SK-N-SH (cell line): ENCODE measurements around the gene BIRC7. TPM values are rescaled to one million over a fixed set of nuclear protein-coding genes. Genes with fewer than 3 reads are reported as not detected.

Source experiments
- CTCF ChIA-PET: fragments of 300-600, 350-600 bp; formaldehyde crosslinking; extraction: SDS; loops from one replicate; lab custom pipeline; 2021; lab: Yijun Ruan, JAX
- POLR2A ChIA-PET: fragments of 350-600 bp; sonication (Branson Sonifier 250); formaldehyde crosslinking; extraction: SDS; loops from one replicate; lab custom pipeline; 2020; ENCODE audit warnings: antibody characterized with exemption, inconsistent platforms; lab: Yijun Ruan, JAX
- DNase-seq: peaks from one replicate; pipeline ENCODE4 v3.0.0; 2012
- H2AFZ ChIP-seq: fragments of 200-600 bp; sonication (generic); 2 replicates; pipeline ENCODE4 v1.8.1; 2016; ENCODE audit warnings: antibody characterized with exemption, mild to moderate bottlenecking, low read depth
- H3F3A ChIP-seq: fragments of 200-600 bp; sonication (generic); replicated peaks from 2 replicates; pipeline ENCODE3; 2016; ENCODE audit warnings: antibody characterized with exemption, mild to moderate bottlenecking; ENCODE audit not compliant: insufficient read depth
- H3K27ac ChIP-seq, 2 experiments: fragments of 200-500 bp in 1 of 2; fragments of 200-600 bp in 1 of 2; sonication (Bioruptor generic) in 1 of 2; sonication (generic), shearing (Covaris generic) in 1 of 2; 2 replicates each; pipeline versions ENCODE4 v1.5.1 to v1.6.1; 2014 to 2016; ENCODE audit warnings: low read depth in 2 of 2, inconsistent platforms in 1 of 2, low read length in 1 of 2, mild to moderate bottlenecking in 1 of 2, mixed read lengths in 1 of 2
- H3K27me3 ChIP-seq: fragments of 200-600 bp; sonication (generic), shearing (Covaris generic); 2 replicates; pipeline ENCODE4 v1.6.1; 2016; ENCODE audit warnings: mixed run types; ENCODE audit not compliant: insufficient read depth
- H3K36me3 ChIP-seq, 2 experiments: fragments of 200-500 bp in 1 of 2; fragments of 200-600 bp in 1 of 2; sonication (Bioruptor generic) in 1 of 2; sonication (generic) in 1 of 2; replicated peaks in 1 of 2; 2 replicates each; pipeline versions ENCODE3 to v1.5.1; 2014 to 2016; ENCODE audit warnings: low read length in 1 of 2, mild to moderate bottlenecking in 1 of 2; ENCODE audit not compliant: insufficient read depth in 2 of 2, control insufficient read depth in 1 of 2
- H3K4me1 ChIP-seq, 2 experiments: fragments of 200-500 bp in 1 of 2; fragments of 200-600 bp in 1 of 2; sonication (Bioruptor generic) in 1 of 2; sonication (generic), shearing (Covaris generic) in 1 of 2; 2 replicates each; pipeline versions ENCODE4 v1.5.1 to v1.6.1; 2014 to 2016; ENCODE audit warnings: low read depth in 1 of 2, low read length in 1 of 2, mixed run types in 1 of 2; ENCODE audit not compliant: insufficient read depth in 2 of 2, control insufficient read depth in 1 of 2
- H3K4me2 ChIP-seq: fragments of 200-600 bp; sonication (generic), shearing (Covaris generic); 2 replicates; pipeline ENCODE4 v1.6.1; 2017; ENCODE audit warnings: mixed run types
- H3K4me3 ChIP-seq, 2 experiments: fragments of 200-500 bp in 1 of 2; fragments of 200-600 bp in 1 of 2; sonication (Bioruptor generic) in 1 of 2; sonication (generic), shearing (Covaris generic) in 1 of 2; 2 replicates each; pipeline versions ENCODE4 v1.5.1 to v1.8.1; 2014 to 2016; ENCODE audit warnings: low read depth in 2 of 2, inconsistent platforms in 1 of 2, low read length in 1 of 2, mild to moderate bottlenecking in 1 of 2, mixed read lengths in 1 of 2, moderate library complexity in 1 of 2
- H3K79me2 ChIP-seq: fragments of 200-600 bp; sonication (generic); 2 replicates; pipeline ENCODE4 v1.8.1; 2017; ENCODE audit warnings: mild to moderate bottlenecking; ENCODE audit not compliant: insufficient read depth
- H3K9ac ChIP-seq: fragments of 200-600 bp; sonication (generic); 2 replicates; pipeline ENCODE4 v1.6.1; 2017; ENCODE audit warnings: mixed run types
- H3K9me2 ChIP-seq: fragments of 200-600 bp; sonication (generic); 2 replicates; pipeline ENCODE4 v1.6.1; 2017; ENCODE audit warnings: mixed run types
- H3K9me3 ChIP-seq: fragments of 200-600 bp; sonication (generic); 2 replicates; pipeline ENCODE4 v1.6.1; 2017; ENCODE audit warnings: mixed run types, mild to moderate bottlenecking, moderate library complexity
- H4K20me1 ChIP-seq: fragments of 200-600 bp; sonication (generic); 2 replicates; pipeline ENCODE4 v1.6.1; 2017; ENCODE audit warnings: mild to moderate bottlenecking, mixed run types; ENCODE audit not compliant: insufficient read depth
- ELF1 ChIP-seq: IDR thresholded peaks from 2 replicates; pipeline ENCODE4 v1.4.0; 2012
- EP300 ChIP-seq, 2 experiments: IDR thresholded peaks; 2 replicates each; pipeline versions ENCODE4 v1.4.0 to v1.6.1; 2012; ENCODE audit warnings: borderline replicate concordance in 1 of 2, low read depth in 1 of 2, low read length in 1 of 2
- EZH2phosphoT487 ChIP-seq: fragments of 200-600 bp; sonication (generic); IDR thresholded peaks from 2 replicates; pipeline ENCODE4 v1.6.1; 2017; ENCODE audit warnings: low read depth, mixed run types, mild to moderate bottlenecking, antibody characterized with exemption, moderate library complexity, borderline replicate concordance
- FOXJ3 ChIP-seq: sonication (generic); formaldehyde crosslinking; IDR thresholded peaks from 2 replicates; pipeline ENCODE4 v1.5.1; 2020; ENCODE audit warnings: mild to moderate bottlenecking, missing genetic modification reagents
- GABPA ChIP-seq: IDR thresholded peaks from 2 replicates; pipeline ENCODE4 v1.4.0; 2012; ENCODE audit warnings: low read depth, mild to moderate bottlenecking
- GATA2 ChIP-seq: sonication (generic); formaldehyde crosslinking; IDR thresholded peaks from 2 replicates; pipeline ENCODE4 v1.5.0; 2020; ENCODE audit warnings: mild to moderate bottlenecking, missing genetic modification reagents
- JUND ChIP-seq: IDR thresholded peaks from 2 replicates; pipeline ENCODE4 v1.4.0; 2012
- POLR2AphosphoS5 ChIP-seq: IDR thresholded peaks from 2 replicates; pipeline ENCODE4 v1.6.1; 2012; ENCODE audit warnings: low read depth, low read length
- RFX5 ChIP-seq: IDR thresholded peaks from 2 replicates; pipeline ENCODE4 v1.6.1; 2012; ENCODE audit warnings: mild to moderate bottlenecking, improper control_type of control experiment, low read length
- RXRA ChIP-seq: IDR thresholded peaks from 2 replicates; pipeline ENCODE4 v1.4.0; 2012; ENCODE audit warnings: low read depth, mild to moderate bottlenecking, borderline replicate concordance
- TCF12 ChIP-seq: IDR thresholded peaks from 2 replicates; pipeline ENCODE4 v1.4.0; 2012
- WGBS: methylation state at CpG from one replicate; pipeline ENCODE4 v1.1.6; 2017; ENCODE audit warnings: low lambda C conversion rate; 5-methylcytosine and 5-hydroxymethylcytosine counted together
- polyA plus RNA-seq, 3 experiments: library from polyadenylated mRNA; depleted of rRNA; stranded (reverse); fragments of >200 nt; gene quantifications; 2 replicates each; pipeline ENCODE4 v1.2.3, GENCODE V29; 2012
- TF ChIP-seq, protein P1 (sequence below): fragments of 200-600 bp; sonication (generic); IDR thresholded peaks from 2 replicates; pipeline ENCODE4 v1.6.1; 2017; ENCODE audit warnings: antibody characterized with exemption, mild to moderate bottlenecking, moderate library complexity
- TF ChIP-seq, protein P2 (sequence below): fragments of 150-350 bp; IDR thresholded peaks from 2 replicates; pipeline ENCODE4 v1.6.1; 2016; ENCODE audit warnings: mild to moderate bottlenecking, low read depth, low read length
- TF ChIP-seq, protein P3 (sequence below): IDR thresholded peaks from 2 replicates; pipeline ENCODE4; 2012
- TF ChIP-seq, protein P4 (sequence below): IDR thresholded peaks from 2 replicates; pipeline ENCODE4 v1.4.0; 2012; ENCODE audit warnings: low read depth, borderline replicate concordance
- TF ChIP-seq, protein P5 (sequence below): fragments of 150-350 bp; IDR thresholded peaks from 2 replicates; pipeline ENCODE4 v1.6.1; 2017; ENCODE audit warnings: antibody characterized with exemption, low read length, low read depth, borderline replicate concordance
- TF ChIP-seq, protein P6 (sequence below): IDR thresholded peaks from 2 replicates; pipeline ENCODE4 v1.6.1; 2012; ENCODE audit warnings: mild to moderate bottlenecking, low read depth, low read length, moderate library complexity

BIRC7 gene
- polyA plus RNA-seq, 1 of the 3 experiments (the other 2 are of a cell fraction), result not detected

DNA sequence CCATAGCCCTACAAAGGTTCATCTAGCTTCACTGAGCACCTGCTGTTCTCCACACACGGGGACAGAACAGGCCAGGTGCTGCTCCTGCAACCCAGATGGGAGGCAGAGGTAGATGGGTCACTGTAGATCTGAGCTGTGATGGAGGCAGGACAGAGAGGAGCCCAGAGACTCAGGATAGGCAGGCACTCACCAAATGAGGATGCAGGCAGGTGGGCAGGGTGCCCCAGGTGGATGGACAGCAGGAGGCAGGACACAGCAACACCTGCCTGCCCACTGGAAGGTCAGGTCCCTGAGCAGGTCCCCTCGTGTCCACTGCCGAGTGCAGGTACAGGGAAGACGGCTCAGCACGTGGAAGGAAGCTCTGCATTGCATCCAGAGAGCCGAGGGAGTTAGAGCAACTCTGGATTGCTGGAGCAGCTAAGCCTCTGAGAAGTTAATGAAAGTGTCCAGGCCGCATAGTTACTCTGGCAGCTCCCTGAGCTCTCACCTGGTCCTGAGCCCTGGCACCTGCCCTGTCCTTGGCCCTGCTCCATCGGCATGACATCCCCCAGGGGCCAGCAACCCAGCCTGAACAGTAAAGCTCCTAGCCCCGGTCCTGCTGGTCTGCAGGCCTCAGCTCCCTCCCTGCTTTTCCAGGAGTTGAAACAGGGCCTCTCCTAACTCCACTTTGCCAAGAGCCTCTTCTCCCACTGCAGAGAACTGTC, 14.9 kb upstream of the BIRC7 start:
- Histone ChIP-seq H4K20me1 (no peaks in the 10 kb centered on the region), H2AFZ (no peak overlapping the region), H3K4me3 (no peak overlapping the region), H3K79me2 (no peaks in the 10 kb centered on the region), H3K36me3 (no peaks in the 10 kb centered on the region), H3K9me2 (no peaks in the 10 kb centered on the region), H3K27me3 (0 out of 2 replicates have a peak, but pooled peaks cover 6% of the 10 kb centered on the region), H3K9ac (no peak overlapping the region), H3F3A (no peaks in the 10 kb centered on the region), H3K4me1 (peaks cover 0 to 31% of the 10 kb centered on the region in 2 experiments; a peak in 2 of 4 replicates), H3K4me2 (no peak overlapping the region), H3K9me3 (no peaks in the 10 kb centered on the region), H3K27ac (no peak overlapping the region)
- WGBS, result 18% methylated on average over 2 of the region's 9 CpGs
- ChIA-PET CTCF (interaction anchor here (1.2 to 2.1 kb wide), 3 partner anchors 31 to 161 kb away, joined by 4 to 7 read pairs (median 5); no protein-coding TSS in a partner anchor), POLR2A (interaction anchor here (0.7 kb wide), 1 partner anchor 184 kb away, joined by 4 read pairs; no protein-coding TSS in a partner anchor)
- TF ChIP-seq GABPA (no peak), POLR2AphosphoS5 (no peak), EZH2phosphoT487 (no peak), TCF12 (no peak), EP300 (IDR thresholded peaks at IDR 0.05; ENCODE audit: borderline replicate concordance in 1 of 2, low read depth in 1 of 2, low read length in 1 of 2) (no peak), RFX5 (no peak), FOXJ3 (no peak), ELF1 (no peak), GATA2 (no peak), RXRA (no peak), JUND (no peak)
- TF ChIP-seq, protein P1, sequence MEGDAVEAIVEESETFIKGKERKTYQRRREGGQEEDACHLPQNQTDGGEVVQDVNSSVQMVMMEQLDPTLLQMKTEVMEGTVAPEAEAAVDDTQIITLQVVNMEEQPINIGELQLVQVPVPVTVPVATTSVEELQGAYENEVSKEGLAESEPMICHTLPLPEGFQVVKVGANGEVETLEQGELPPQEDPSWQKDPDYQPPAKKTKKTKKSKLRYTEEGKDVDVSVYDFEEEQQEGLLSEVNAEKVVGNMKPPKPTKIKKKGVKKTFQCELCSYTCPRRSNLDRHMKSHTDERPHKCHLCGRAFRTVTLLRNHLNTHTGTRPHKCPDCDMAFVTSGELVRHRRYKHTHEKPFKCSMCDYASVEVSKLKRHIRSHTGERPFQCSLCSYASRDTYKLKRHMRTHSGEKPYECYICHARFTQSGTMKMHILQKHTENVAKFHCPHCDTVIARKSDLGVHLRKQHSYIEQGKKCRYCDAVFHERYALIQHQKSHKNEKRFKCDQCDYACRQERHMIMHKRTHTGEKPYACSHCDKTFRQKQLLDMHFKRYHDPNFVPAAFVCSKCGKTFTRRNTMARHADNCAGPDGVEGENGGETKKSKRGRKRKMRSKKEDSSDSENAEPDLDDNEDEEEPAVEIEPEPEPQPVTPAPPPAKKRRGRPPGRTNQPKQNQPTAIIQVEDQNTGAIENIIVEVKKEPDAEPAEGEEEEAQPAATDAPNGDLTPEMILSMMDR, result no peak
- TF ChIP-seq, protein P2, sequence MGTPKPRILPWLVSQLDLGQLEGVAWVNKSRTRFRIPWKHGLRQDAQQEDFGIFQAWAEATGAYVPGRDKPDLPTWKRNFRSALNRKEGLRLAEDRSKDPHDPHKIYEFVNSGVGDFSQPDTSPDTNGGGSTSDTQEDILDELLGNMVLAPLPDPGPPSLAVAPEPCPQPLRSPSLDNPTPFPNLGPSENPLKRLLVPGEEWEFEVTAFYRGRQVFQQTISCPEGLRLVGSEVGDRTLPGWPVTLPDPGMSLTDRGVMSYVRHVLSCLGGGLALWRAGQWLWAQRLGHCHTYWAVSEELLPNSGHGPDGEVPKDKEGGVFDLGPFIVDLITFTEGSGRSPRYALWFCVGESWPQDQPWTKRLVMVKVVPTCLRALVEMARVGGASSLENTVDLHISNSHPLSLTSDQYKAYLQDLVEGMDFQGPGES, result no peak
- TF ChIP-seq, protein P3, sequence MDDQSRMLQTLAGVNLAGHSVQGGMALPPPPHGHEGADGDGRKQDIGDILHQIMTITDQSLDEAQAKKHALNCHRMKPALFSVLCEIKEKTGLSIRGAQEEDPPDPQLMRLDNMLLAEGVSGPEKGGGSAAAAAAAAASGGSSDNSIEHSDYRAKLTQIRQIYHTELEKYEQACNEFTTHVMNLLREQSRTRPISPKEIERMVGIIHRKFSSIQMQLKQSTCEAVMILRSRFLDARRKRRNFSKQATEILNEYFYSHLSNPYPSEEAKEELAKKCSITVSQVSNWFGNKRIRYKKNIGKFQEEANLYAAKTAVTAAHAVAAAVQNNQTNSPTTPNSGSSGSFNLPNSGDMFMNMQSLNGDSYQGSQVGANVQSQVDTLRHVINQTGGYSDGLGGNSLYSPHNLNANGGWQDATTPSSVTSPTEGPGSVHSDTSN, result no peak
- TF ChIP-seq, protein P4, sequence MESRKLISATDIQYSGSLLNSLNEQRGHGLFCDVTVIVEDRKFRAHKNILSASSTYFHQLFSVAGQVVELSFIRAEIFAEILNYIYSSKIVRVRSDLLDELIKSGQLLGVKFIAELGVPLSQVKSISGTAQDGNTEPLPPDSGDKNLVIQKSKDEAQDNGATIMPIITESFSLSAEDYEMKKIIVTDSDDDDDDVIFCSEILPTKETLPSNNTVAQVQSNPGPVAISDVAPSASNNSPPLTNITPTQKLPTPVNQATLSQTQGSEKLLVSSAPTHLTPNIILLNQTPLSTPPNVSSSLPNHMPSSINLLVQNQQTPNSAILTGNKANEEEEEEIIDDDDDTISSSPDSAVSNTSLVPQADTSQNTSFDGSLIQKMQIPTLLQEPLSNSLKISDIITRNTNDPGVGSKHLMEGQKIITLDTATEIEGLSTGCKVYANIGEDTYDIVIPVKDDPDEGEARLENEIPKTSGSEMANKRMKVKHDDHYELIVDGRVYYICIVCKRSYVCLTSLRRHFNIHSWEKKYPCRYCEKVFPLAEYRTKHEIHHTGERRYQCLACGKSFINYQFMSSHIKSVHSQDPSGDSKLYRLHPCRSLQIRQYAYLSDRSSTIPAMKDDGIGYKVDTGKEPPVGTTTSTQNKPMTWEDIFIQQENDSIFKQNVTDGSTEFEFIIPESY, result no peak
- TF ChIP-seq, protein P5, sequence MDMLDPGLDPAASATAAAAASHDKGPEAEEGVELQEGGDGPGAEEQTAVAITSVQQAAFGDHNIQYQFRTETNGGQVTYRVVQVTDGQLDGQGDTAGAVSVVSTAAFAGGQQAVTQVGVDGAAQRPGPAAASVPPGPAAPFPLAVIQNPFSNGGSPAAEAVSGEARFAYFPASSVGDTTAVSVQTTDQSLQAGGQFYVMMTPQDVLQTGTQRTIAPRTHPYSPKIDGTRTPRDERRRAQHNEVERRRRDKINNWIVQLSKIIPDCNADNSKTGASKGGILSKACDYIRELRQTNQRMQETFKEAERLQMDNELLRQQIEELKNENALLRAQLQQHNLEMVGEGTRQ, result no peak
- TF ChIP-seq, protein P6, sequence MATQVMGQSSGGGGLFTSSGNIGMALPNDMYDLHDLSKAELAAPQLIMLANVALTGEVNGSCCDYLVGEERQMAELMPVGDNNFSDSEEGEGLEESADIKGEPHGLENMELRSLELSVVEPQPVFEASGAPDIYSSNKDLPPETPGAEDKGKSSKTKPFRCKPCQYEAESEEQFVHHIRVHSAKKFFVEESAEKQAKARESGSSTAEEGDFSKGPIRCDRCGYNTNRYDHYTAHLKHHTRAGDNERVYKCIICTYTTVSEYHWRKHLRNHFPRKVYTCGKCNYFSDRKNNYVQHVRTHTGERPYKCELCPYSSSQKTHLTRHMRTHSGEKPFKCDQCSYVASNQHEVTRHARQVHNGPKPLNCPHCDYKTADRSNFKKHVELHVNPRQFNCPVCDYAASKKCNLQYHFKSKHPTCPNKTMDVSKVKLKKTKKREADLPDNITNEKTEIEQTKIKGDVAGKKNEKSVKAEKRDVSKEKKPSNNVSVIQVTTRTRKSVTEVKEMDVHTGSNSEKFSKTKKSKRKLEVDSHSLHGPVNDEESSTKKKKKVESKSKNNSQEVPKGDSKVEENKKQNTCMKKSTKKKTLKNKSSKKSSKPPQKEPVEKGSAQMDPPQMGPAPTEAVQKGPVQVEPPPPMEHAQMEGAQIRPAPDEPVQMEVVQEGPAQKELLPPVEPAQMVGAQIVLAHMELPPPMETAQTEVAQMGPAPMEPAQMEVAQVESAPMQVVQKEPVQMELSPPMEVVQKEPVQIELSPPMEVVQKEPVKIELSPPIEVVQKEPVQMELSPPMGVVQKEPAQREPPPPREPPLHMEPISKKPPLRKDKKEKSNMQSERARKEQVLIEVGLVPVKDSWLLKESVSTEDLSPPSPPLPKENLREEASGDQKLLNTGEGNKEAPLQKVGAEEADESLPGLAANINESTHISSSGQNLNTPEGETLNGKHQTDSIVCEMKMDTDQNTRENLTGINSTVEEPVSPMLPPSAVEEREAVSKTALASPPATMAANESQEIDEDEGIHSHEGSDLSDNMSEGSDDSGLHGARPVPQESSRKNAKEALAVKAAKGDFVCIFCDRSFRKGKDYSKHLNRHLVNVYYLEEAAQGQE, result no peak
- no peak for DNase-seq
